GM20431 (cell line): ENCODE results near the gene ARHGEF7.

ENCODE experiments used
- in situ Hi-C: fragments of 300-500 bp; cut with MseI, MboI; formaldehyde crosslinking; loops from one replicate; pipeline ENCODE4 v1.15.0; 2020; ENCODE audit warnings: low sequenced_read_pairs; ENCODE audit not compliant: unreplicated experiment

ARHGEF7 gene

GRCh38 chr13:111211789-111212516, 96.8 kb downstream of the ARHGEF7 start:
- in situ Hi-C loops, result no loop called here

DNA sequence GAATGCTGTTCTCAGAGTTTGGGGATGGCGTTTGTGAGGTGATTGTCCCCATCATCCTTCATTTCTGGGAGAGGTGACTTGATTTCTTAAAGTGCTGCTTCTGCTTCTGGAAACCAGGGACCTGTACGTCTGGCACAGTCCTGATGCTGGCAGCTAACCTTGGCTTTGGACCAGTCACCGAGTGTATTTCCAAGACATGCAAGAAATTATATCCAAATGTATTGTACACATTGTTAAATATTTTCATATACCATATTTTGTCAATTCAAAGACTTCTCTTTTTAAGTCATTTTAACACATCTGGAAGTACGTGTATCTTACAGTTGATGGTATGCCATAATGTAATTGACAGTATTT, 97.4 kb downstream of the ARHGEF7 start:
- in situ Hi-C loops, result no loop called here

- in situ Hi-C loops, result no loop called here
Observed at GRCh38 chr13:111213964-111214726, 99.0 kb downstream of the ARHGEF7 start.

GRCh38 chr13:111215081-111216047, 100.3 kb downstream of the ARHGEF7 start:
- in situ Hi-C loops, result no loop called here

- in situ Hi-C loops, result no loop called here
Observed at GRCh38 chr13:111216166-111216960, 101.3 kb downstream of the ARHGEF7 start.

- in situ Hi-C loops, result no loop called here
Observed at GRCh38 chr13:111217641-111218040, 102.5 kb downstream of the ARHGEF7 start.

GRCh38 chr13:111219280-111219679, 104.2 kb downstream of the ARHGEF7 start:
- in situ Hi-C loops, result no loop called here

GRCh38 chr13:111219950-111220349, 104.8 kb downstream of the ARHGEF7 start:
- in situ Hi-C loops, result no loop called here

GRCh38 chr13:111225166-111225565, 110.1 kb downstream of the ARHGEF7 start:
- in situ Hi-C loops, result no loop called here

GRCh38 chr13:111225810-111226546, 110.9 kb downstream of the ARHGEF7 start:
- in situ Hi-C loops, result no loop called here

DNA sequence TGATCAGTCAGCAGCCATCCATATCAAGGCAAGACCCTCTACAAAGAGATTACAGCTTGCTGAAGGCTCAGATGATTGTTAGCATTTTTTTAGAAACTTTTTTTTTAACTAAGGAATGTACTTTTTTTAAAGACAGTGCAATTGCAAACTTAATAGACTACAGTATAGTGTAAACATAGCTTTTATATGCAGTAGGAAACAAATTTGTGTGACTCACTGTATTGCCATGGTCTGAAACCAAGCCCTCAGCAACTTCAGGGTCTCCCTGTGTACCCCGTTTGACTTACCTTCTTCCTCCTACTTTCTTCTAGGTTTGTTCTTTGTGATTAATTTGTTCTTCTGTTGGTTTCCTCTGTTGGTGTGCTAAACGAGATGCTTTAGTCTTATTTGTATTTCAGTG, 112.3 kb downstream of the ARHGEF7 start:
- in situ Hi-C loops, result no loop called here

GRCh38 chr13:111228262-111229144, 113.4 kb downstream of the ARHGEF7 start:
- in situ Hi-C loops, result no loop called here

- in situ Hi-C loops, result no loop called here
Observed at GRCh38 chr13:111230385-111230930, 115.3 kb downstream of the ARHGEF7 start.

DNA sequence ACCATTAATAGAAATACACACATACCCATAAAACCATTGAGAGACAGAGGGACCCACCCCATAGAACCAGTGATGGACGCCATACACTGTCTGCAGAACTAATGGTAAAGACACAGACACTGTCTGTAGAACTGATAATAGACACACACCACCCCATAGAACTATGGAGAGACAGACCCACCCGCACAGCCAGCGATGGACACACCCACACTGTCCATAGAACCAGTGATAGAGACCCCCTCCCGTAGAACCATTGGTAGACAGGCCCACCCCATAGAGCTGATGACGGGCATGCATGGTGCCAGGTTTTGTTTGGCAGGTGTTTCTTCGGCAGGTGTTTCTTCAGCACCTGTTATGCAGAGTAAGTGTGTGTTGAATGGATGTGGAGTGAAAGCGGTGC, 117.1 kb downstream of the ARHGEF7 start:
- in situ Hi-C loops, result no loop called here

GRCh38 chr13:111233080-111233479, 118.0 kb downstream of the ARHGEF7 start:
- in situ Hi-C loops, result no loop called here

DNA sequence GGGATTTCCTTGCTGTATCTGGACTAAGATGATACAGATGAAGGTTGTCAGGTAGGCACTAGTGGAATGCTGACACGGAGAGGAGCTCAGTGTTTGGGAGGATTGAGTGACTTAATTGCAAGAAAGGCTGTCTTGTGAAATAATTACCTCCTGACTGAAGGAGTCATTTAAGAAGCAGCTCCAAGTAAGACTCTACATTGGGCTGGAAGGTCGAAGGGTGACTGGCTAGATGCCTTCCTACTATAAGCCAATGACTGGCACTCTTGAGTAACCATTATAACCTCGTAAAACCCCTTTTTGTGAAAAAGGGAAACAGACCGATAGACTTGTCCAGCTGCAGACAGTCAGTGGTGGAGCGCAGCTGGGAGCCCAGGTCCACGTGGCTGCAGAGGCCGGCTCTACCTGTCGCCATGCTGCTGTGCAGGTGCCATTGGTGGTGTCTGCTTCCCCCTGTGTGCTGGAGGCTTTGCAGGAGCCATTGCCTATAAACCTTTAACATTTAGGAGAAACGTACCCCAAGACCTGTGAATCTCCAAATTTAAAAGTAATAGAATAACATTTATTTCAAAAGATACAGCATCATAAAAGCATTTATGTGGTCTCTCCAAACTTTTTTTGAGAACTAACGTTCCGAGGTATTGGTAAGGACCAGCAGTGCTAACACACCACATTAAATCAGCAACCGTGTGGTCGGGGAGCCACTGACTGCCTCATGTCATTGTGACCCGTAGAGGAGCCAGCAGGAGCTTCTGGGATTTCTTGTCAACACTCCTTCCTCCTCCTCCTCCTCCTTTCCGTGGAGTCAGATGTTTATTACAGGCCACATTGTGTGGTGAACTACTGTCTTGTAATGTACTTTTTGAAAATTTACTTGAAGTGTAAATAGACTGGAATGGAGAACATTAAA, 124.9 kb downstream of the ARHGEF7 start:
- in situ Hi-C loops, result no loop called here
